ENCODE data around the gene SPSB3. TPM values are rescaled to one million over a fixed set of nuclear protein-coding genes. Genes with fewer than 3 reads are reported as not detected.
"Not testable (repeated sequence)": the region's sequence is repeated elsewhere in the genome, so short reads cannot be mapped to it uniquely, and the experiment has no call there.

The SPSB3 gene
- total RNA-seq, 2 experiments from 2014 or later = 12.5 to 13.6 TPM

GRCh38 chr16:1741553-1742165 is 40.7 kb downstream of the SPSB3 start:
- no peak overlapping the region for H3K27ac Mint-ChIP-seq
- H3K9me3 Mint-ChIP-seq (ENCODE audit: low read depth) = no peaks in the 10 kb centered on the region
- intact Hi-C loops (cut with DNase I, micrococcal nuclease) = no loop called here
- DNase-seq = no peak
- no peaks in the 10 kb centered on the region for H3K27me3 Mint-ChIP-seq
- H3K4me3 Mint-ChIP-seq = no peak overlapping the region
- POLR2A ChIA-PET = no interaction called here
- CTCF ChIA-PET = no interaction called here
- ATAC-seq = no peak
- no peaks in the 10 kb centered on the region for H3K4me1 Mint-ChIP-seq
- H3K36me3 Mint-ChIP-seq (ENCODE audit: low read depth) = peaks cover 3% of the 10 kb centered on the region

GRCh38 chr16:1740781-1741490 is 41.4 kb downstream of the SPSB3 start:
- POLR2A ChIA-PET = no interaction called here
- CTCF ChIA-PET = no interaction called here
- no peak for ATAC-seq
- Mint-ChIP-seq H3K36me3 (ENCODE audit: low read depth) (peaks cover 3% of the 10 kb centered on the region), H3K4me1 (no peaks in the 10 kb centered on the region), H3K27ac (no peak overlapping the region), H3K27me3 (no peaks in the 10 kb centered on the region), H3K4me3 (no peak overlapping the region), H3K9me3 (ENCODE audit: low read depth) (no peaks in the 10 kb centered on the region)
- intact Hi-C loops (cut with DNase I, micrococcal nuclease) = no loop called here
- no peak for DNase-seq

- Mint-ChIP-seq H3K4me1 (no peaks in the 10 kb centered on the region), H3K27me3 (no peaks in the 10 kb centered on the region), H3K27ac (no peak overlapping the region), H3K4me3 (no peak overlapping the region), H3K36me3 (ENCODE audit: low read depth) (peaks cover 3% of the 10 kb centered on the region), H3K9me3 (ENCODE audit: low read depth) (no peaks in the 10 kb centered on the region)
- no peak for DNase-seq
- ChIA-PET CTCF (no interaction called here), POLR2A (no interaction called here)
- no peak for ATAC-seq
- intact Hi-C loops (cut with DNase I, micrococcal nuclease) = no loop called here
Measured at GRCh38 chr16:1740234-1740633, 42.1 kb downstream of the SPSB3 start.

GRCh38 chr16:1734816-1735215 is 47.6 kb downstream of the SPSB3 start:
- POLR2A ChIA-PET = no interaction called here
- CTCF ChIA-PET = no interaction called here
- peaks cover 5% of the 10 kb centered on the region for H3K36me3 Mint-ChIP-seq (ENCODE audit: low read depth)
- H3K27ac Mint-ChIP-seq = no peak overlapping the region
- intact Hi-C loops (cut with DNase I, micrococcal nuclease) = no loop called here
- H3K9me3 Mint-ChIP-seq (ENCODE audit: low read depth) = no peaks in the 10 kb centered on the region
- H3K4me1 Mint-ChIP-seq = no peaks in the 10 kb centered on the region
- ATAC-seq = no peak
- no peak overlapping the region for H3K4me3 Mint-ChIP-seq
- no peaks in the 10 kb centered on the region for H3K27me3 Mint-ChIP-seq
- no peak for DNase-seq

- no peak overlapping the region for H3K4me3 Mint-ChIP-seq
- no peaks in the 10 kb centered on the region for H3K27me3 Mint-ChIP-seq
- H3K4me1 Mint-ChIP-seq = no peaks in the 10 kb centered on the region
- no peaks in the 10 kb centered on the region for H3K9me3 Mint-ChIP-seq (ENCODE audit: low read depth)
- CTCF ChIA-PET = no interaction called here
- intact Hi-C loops (cut with DNase I, micrococcal nuclease) = no loop called here
- DNase-seq = no peak
- peaks cover 7% of the 10 kb centered on the region for H3K36me3 Mint-ChIP-seq (ENCODE audit: low read depth)
- POLR2A ChIA-PET = no interaction called here
- ATAC-seq = no peak
- H3K27ac Mint-ChIP-seq = no peak overlapping the region
Measured at GRCh38 chr16:1734123-1734522, 48.2 kb downstream of the SPSB3 start.

- H3K27me3 Mint-ChIP-seq; intact Hi-C loops (cut with DNase I, micrococcal nuclease); H3K4me3 Mint-ChIP-seq; H3K9me3 Mint-ChIP-seq (ENCODE audit: low read depth); ATAC-seq; H3K27ac Mint-ChIP-seq; H3K4me1 Mint-ChIP-seq; POLR2A ChIA-PET; DNase-seq: not testable (repeated sequence)
- peaks cover 11% of the 10 kb centered on the region for H3K36me3 Mint-ChIP-seq (ENCODE audit: low read depth)
- CTCF ChIA-PET = interaction anchor here (0.5 to 2.1 kb wide), 2 partner anchors 9 to 30 kb away, joined by 3 to 9 read pairs; no protein-coding TSS in a partner anchor
Measured at GRCh38 chr16:1732551-1732987, 49.8 kb downstream of the SPSB3 start.

- Mint-ChIP-seq H3K27ac (no peak overlapping the region), H3K9me3 (ENCODE audit: low read depth) (no peaks in the 10 kb centered on the region), H3K4me3 (no peak overlapping the region), H3K27me3 (no peaks in the 10 kb centered on the region), H3K36me3 (ENCODE audit: low read depth) (peaks cover 14% of the 10 kb centered on the region), H3K4me1 (no peaks in the 10 kb centered on the region)
- intact Hi-C loops (cut with DNase I, micrococcal nuclease) = no loop called here
- POLR2A ChIA-PET = no interaction called here
- DNase-seq = no peak
- ATAC-seq = no peak
- CTCF ChIA-PET = interaction anchor here (2.1 kb wide), 1 partner anchor 8 kb away, joined by 9 read pairs; no protein-coding TSS in a partner anchor
Measured at GRCh38 chr16:1732071-1732470, 50.3 kb downstream of the SPSB3 start.

GRCh38 chr16:1731603-1732002 is 50.8 kb downstream of the SPSB3 start:
- ChIA-PET CTCF (no interaction called here), POLR2A (no interaction called here)
- ATAC-seq = no peak

GRCh38 chr16:1731073-1731472 is 51.3 kb downstream of the SPSB3 start:
- intact Hi-C loops (cut with DNase I, micrococcal nuclease) = no loop called here
- POLR2A ChIA-PET = no interaction called here
- peaks cover 19% of the 10 kb centered on the region for H3K36me3 Mint-ChIP-seq (ENCODE audit: low read depth)
- no peak for ATAC-seq
- H3K4me1 Mint-ChIP-seq = no peaks in the 10 kb centered on the region
- no peak overlapping the region for H3K4me3 Mint-ChIP-seq
- H3K9me3 Mint-ChIP-seq (ENCODE audit: low read depth) = no peaks in the 10 kb centered on the region
- CTCF ChIA-PET = interaction anchor here (0.7 kb wide), 1 partner anchor 280 kb away, joined by 3 read pairs; no protein-coding TSS in a partner anchor
- no peak overlapping the region for H3K27ac Mint-ChIP-seq
- no peak for DNase-seq
- H3K27me3 Mint-ChIP-seq = no peaks in the 10 kb centered on the region

More at GRCh38 chr16:1731603-1732002, 50.8 kb downstream of the SPSB3 start:
- intact Hi-C loops (cut with DNase I, micrococcal nuclease) = no loop called here
- no peak for DNase-seq
- Mint-ChIP-seq H3K27me3 (no peaks in the 10 kb centered on the region), H3K27ac (no peak overlapping the region), H3K9me3 (ENCODE audit: low read depth) (no peaks in the 10 kb centered on the region), H3K4me1 (no peaks in the 10 kb centered on the region), H3K36me3 (ENCODE audit: low read depth) (peaks cover 16% of the 10 kb centered on the region), H3K4me3 (no peak overlapping the region)

- peaks cover 16% of the 10 kb centered on the region for H3K36me3 Mint-ChIP-seq (ENCODE audit: low read depth)
- ChIA-PET CTCF (no interaction called here), POLR2A (no interaction called here)
- no peaks in the 10 kb centered on the region for H3K27me3 Mint-ChIP-seq
- no peaks in the 10 kb centered on the region for H3K4me1 Mint-ChIP-seq
- no peak overlapping the region for H3K4me3 Mint-ChIP-seq
- no peak overlapping the region for H3K27ac Mint-ChIP-seq
- DNase-seq (no peak), ATAC-seq (no peak)
- intact Hi-C loops (cut with DNase I, micrococcal nuclease) = no loop called here
- no peaks in the 10 kb centered on the region for H3K9me3 Mint-ChIP-seq (ENCODE audit: low read depth)
Measured at GRCh38 chr16:1729445-1729844, 52.9 kb downstream of the SPSB3 start.

GRCh38 chr16:1729026-1729425 is 53.3 kb downstream of the SPSB3 start:
- DNase-seq (no peak), ATAC-seq (no peak)
- Mint-ChIP-seq H3K27ac (no peak overlapping the region), H3K27me3 (no peaks in the 10 kb centered on the region), H3K4me1 (no peaks in the 10 kb centered on the region), H3K4me3 (no peak overlapping the region), H3K36me3 (ENCODE audit: low read depth) (peaks cover 15% of the 10 kb centered on the region), H3K9me3 (ENCODE audit: low read depth) (no peaks in the 10 kb centered on the region)
- ChIA-PET POLR2A (no interaction called here), CTCF (no interaction called here)
- intact Hi-C loops (cut with DNase I, micrococcal nuclease) = no loop called here

Data from activated CD4-positive, alpha-beta T cell treated with anti-CD3 and anti-CD28 coated beads for 36 hours (primary cell).